Endothelial cell of umbilical vein (primary cell): ENCODE measurements around the gene LYPD4.

ENCODE experiments used
- CTCF ChIP-seq, 2 donors: IDR thresholded peaks; 1 replicate in 1 of 2; 2 replicates in 1 of 2; pipeline ENCODE4 v1.5.1; 2011; ENCODE audit warnings: low read length in 2 of 2, mild to moderate bottlenecking in 2 of 2, moderate library complexity in 2 of 2, control low read depth in 1 of 2, inconsistent platforms in 1 of 2, low read depth in 1 of 2; ENCODE audit not compliant: insufficient read depth in 1 of 2; ENCODE audit errors: extremely low read depth in 1 of 2
- GATA2 ChIP-seq: IDR thresholded peaks from 2 replicates; pipeline ENCODE4 v1.7.0; 2011; ENCODE audit warnings: low read depth, mild to moderate bottlenecking, moderate library complexity, mixed read lengths, low read length; ENCODE audit not compliant: insufficient read length, insufficient read depth
- JUN ChIP-seq: IDR thresholded peaks from 2 replicates; pipeline ENCODE4 v1.6.1; 2011; ENCODE audit warnings: borderline replicate concordance, low read depth; ENCODE audit not compliant: insufficient read length, insufficient read depth
- MYC ChIP-seq: IDR thresholded peaks from one replicate; pipeline ENCODE4 v1.6.1; 2011; ENCODE audit warnings: mild to moderate bottlenecking, low read depth, low read length
- POLR2A ChIP-seq: IDR thresholded peaks from 2 replicates; pipeline ENCODE4 v1.6.1; 2012; ENCODE audit warnings: low read depth, mild to moderate bottlenecking, control low read depth, low read length
- POLR2AphosphoS5 ChIP-seq: IDR thresholded peaks from 2 replicates; pipeline ENCODE4 v1.6.1; 2012; ENCODE audit warnings: low read depth, mild to moderate bottlenecking, control low read depth, low read length, moderate library complexity; ENCODE audit not compliant: insufficient read depth
- TF ChIP-seq, protein P1 (sequence below): IDR thresholded peaks from 2 replicates; pipeline ENCODE4 v1.6.1; 2011; ENCODE audit not compliant: insufficient read depth, insufficient read length

- no peak for TF ChIP-seq CTCF (IDR thresholded peaks at IDR 0.05; ENCODE audit: extremely low read depth in 1 of 2, insufficient read depth in 1 of 2, low read depth in 1 of 2, low read length in 2 of 2)
- TF ChIP-seq GATA2: no peak
- no peak for TF ChIP-seq MYC
- TF ChIP-seq, protein P1, sequence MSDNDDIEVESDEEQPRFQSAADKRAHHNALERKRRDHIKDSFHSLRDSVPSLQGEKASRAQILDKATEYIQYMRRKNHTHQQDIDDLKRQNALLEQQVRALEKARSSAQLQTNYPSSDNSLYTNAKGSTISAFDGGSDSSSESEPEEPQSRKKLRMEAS: no peak
- no peak for TF ChIP-seq POLR2A
- TF ChIP-seq POLR2AphosphoS5: no peak
- no peak for TF ChIP-seq JUN
These were observed 4.6 kb upstream of the LYPD4 start for GRCh38 chr19:41849067-41849466.
